Right ventricle myocardium superior (tissue), 1 donor: Measurements from ENCODE around the gene MYL12B. TPM values are rescaled to one million over a fixed set of nuclear protein-coding genes. Genes with fewer than 3 reads are reported as not detected.

Source experiments
- ATAC-seq: fragments of 200-7000 bp; cut with Tn5 transposase; one replicate; pipeline ENCODE4 v1.9.1; 2020; ENCODE audit warnings: mild to moderate bottlenecking; ENCODE audit not compliant: poor library complexity
- DNase-seq: peaks from one replicate; pipeline ENCODE4 v3.0.0-alpha.2; 2020
- intact Hi-C: fragments of 100-400 bp; cut with DNase I; formaldehyde crosslinking; loops from one replicate; pipeline ENCODE4 v1.11.2; 2022
- total RNA-seq: library from RNA; stranded (reverse); fragmentation: NEBNext Ultra II Directional; extraction: Animal tissue kit (Norgen Biotek cat#: 25700); gene quantifications from one replicate; pipeline ENCODE4 v1.2.1, GENCODE V29; 2021
- donor health status: DM: no; HTN: yes; CAD: no; lungs with severe emphysema.

MYL12B gene
- total RNA-seq, 1 donor from 2014 or later: 154 TPM

DNA sequence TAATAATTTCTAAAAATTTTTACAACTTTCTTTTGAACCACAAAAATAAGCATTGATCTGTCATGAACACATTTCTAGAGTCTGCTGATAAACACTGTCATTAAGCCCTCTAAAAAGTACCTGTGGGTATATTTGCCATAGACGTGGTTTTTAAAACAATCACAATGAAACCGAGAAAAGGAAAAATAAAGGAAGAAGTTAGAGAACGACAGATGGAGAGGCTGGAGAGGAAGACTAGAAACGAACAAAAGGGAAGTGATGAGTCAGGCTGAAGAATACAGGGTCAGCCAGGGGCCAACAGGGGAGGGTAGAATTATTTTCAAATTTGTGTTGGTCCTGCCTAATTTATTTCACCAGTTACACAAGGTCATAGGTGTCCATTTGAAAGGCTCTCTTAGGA, 62.0 kb downstream of the MYL12B start:
- ATAC-seq (no peak), DNase-seq (no peak)
- intact Hi-C loops: no loop called here

Other genes with a start within 250 kb of the MYL12B start
- 10.4 TPM for gene LPIN2, start 249.0 kb upstream of the MYL12B start, total RNA-seq
- gene MYOM1, start 42.2 kb upstream of the MYL12B start, total RNA-seq: 608 TPM
- 1,520 TPM for gene MYL12A, start 14.3 kb upstream of the MYL12B start, total RNA-seq
- gene TGIF1, start 188.0 kb downstream of the MYL12B start, total RNA-seq: 9.9 TPM